Gastrocnemius medialis (tissue), 4 donors: ENCODE measurements around the gene MOSPD3.

Experiments used
- CTCF ChIP-seq, 5 experiments: fragments of 450-650 bp in 3 of 5; fragments of 200-600 bp in 2 of 5; sonication (generic) in 2 of 5; IDR thresholded peaks in 4 of 5; conservative IDR thresholded peaks in 1 of 5; 1 replicate in 4 of 5; 2 replicates in 1 of 5; pipeline ENCODE4 v1.5.1; 2016 to 2019; ENCODE audit warnings: antibody characterized with exemption in 5 of 5, mild to moderate bottlenecking in 3 of 5, moderate library complexity in 3 of 5
- POLR2A ChIP-seq, 2 donors: fragments of 450-650 bp; IDR thresholded peaks; one replicate each; pipeline ENCODE4 v1.6.1; 2017; ENCODE audit warnings: antibody characterized with exemption in 2 of 2, mild to moderate bottlenecking in 2 of 2, moderate library complexity in 2 of 2

GRCh38 chr7:100563100-100563564 is 49.2 kb upstream of the MOSPD3 start:
- TF ChIP-seq POLR2A (IDR thresholded peaks at IDR 0.05) (no peak), CTCF (IDR thresholded peaks at IDR 0.05 in 4 of 5, conservative IDR thresholded peaks at IDR 0.05 in 1 of 5) (no peak)
